Measurements from ENCODE around the gene CALD1.
A peak's percentile ranks its signal among the peaks of the same experiment; 100 is the strongest.

The CALD1 gene

GRCh38 chr7:134865001-134865845 lies 85.8 kb downstream of the CALD1 start:
- peak overlapping the region; percentile 75 for H3K4me3 ChIP-seq (ENCODE audit: low read length)
- peak overlapping the region; percentile 62 for H3K9ac ChIP-seq (ENCODE audit: low read length)
- H3K36me3 ChIP-seq (ENCODE audit: control insufficient read depth, insufficient read depth, low read length, severe bottlenecking), result peaks cover 29% of the 10 kb centered on the region
- H3K27me3 ChIP-seq (replicated peaks; ENCODE audit: control insufficient read depth, insufficient read depth, low read length), result no peaks in the 10 kb centered on the region
- peaks cover 32% of the 10 kb centered on the region for H3K4me1 ChIP-seq (ENCODE audit: control insufficient read depth, insufficient read depth, low read length)
- peak; percentile 64 for DNase-seq (ENCODE audit: low read depth)
- H3K9me3 ChIP-seq (ENCODE audit: control insufficient read depth, low read length), result no peaks in the 10 kb centered on the region

- Histone ChIP-seq H3K4me3 (ENCODE audit: low read length) (peak overlapping the region; percentile 13), H3K9me3 (ENCODE audit: control insufficient read depth, low read length) (no peaks in the 10 kb centered on the region), H3K36me3 (ENCODE audit: control insufficient read depth, insufficient read depth, low read length, severe bottlenecking) (peaks cover 38% of the 10 kb centered on the region), H3K4me1 (ENCODE audit: control insufficient read depth, insufficient read depth, low read length) (peaks cover 32% of the 10 kb centered on the region), H3K9ac (ENCODE audit: low read length) (peak overlapping the region; percentile 62), H3K27me3 (replicated peaks; ENCODE audit: control insufficient read depth, insufficient read depth, low read length) (no peaks in the 10 kb centered on the region)
- DNase-seq (ENCODE audit: low read depth), result peak; percentile 75
Measured at GRCh38 chr7:134866617-134867016, 87.2 kb downstream of the CALD1 start.

- peaks cover 34% of the 10 kb centered on the region for H3K4me1 ChIP-seq (ENCODE audit: control insufficient read depth, insufficient read depth, low read length)
- no peaks in the 10 kb centered on the region for H3K9me3 ChIP-seq (ENCODE audit: control insufficient read depth, low read length)
- no peak overlapping the region for H3K4me3 ChIP-seq (ENCODE audit: low read length)
- peaks cover 41% of the 10 kb centered on the region for H3K36me3 ChIP-seq (ENCODE audit: control insufficient read depth, insufficient read depth, low read length, severe bottlenecking)
- no peak overlapping the region for H3K9ac ChIP-seq (ENCODE audit: low read length)
- H3K27me3 ChIP-seq (replicated peaks; ENCODE audit: control insufficient read depth, insufficient read depth, low read length), result no peaks in the 10 kb centered on the region
- DNase-seq (ENCODE audit: low read depth), result no peak
Measured at GRCh38 chr7:134870156-134870555, 90.7 kb downstream of the CALD1 start.

GRCh38 chr7:134870781-134871180 lies 91.3 kb downstream of the CALD1 start:
- Histone ChIP-seq H3K27me3 (replicated peaks; ENCODE audit: control insufficient read depth, insufficient read depth, low read length) (no peaks in the 10 kb centered on the region), H3K4me3 (ENCODE audit: low read length) (no peak overlapping the region), H3K4me1 (ENCODE audit: control insufficient read depth, insufficient read depth, low read length) (peaks cover 34% of the 10 kb centered on the region), H3K9me3 (ENCODE audit: control insufficient read depth, low read length) (no peaks in the 10 kb centered on the region), H3K36me3 (ENCODE audit: control insufficient read depth, insufficient read depth, low read length, severe bottlenecking) (peaks cover 41% of the 10 kb centered on the region), H3K9ac (ENCODE audit: low read length) (no peak overlapping the region)
- no peak for DNase-seq (ENCODE audit: low read depth)

- Histone ChIP-seq H3K9me3 (ENCODE audit: control insufficient read depth, low read length) (no peaks in the 10 kb centered on the region), H3K36me3 (ENCODE audit: control insufficient read depth, insufficient read depth, low read length, severe bottlenecking) (peaks cover 41% of the 10 kb centered on the region), H3K9ac (ENCODE audit: low read length) (no peak overlapping the region), H3K27me3 (replicated peaks; ENCODE audit: control insufficient read depth, insufficient read depth, low read length) (no peaks in the 10 kb centered on the region), H3K4me3 (ENCODE audit: low read length) (no peak overlapping the region), H3K4me1 (ENCODE audit: control insufficient read depth, insufficient read depth, low read length) (peaks cover 22% of the 10 kb centered on the region)
- DNase-seq (ENCODE audit: low read depth), result peak; percentile 57
Measured at GRCh38 chr7:134873253-134873652, 93.8 kb downstream of the CALD1 start.

- H3K9ac ChIP-seq (ENCODE audit: low read length), result no peak overlapping the region
- no peaks in the 10 kb centered on the region for H3K9me3 ChIP-seq (ENCODE audit: control insufficient read depth, low read length)
- no peaks in the 10 kb centered on the region for H3K27me3 ChIP-seq (replicated peaks; ENCODE audit: control insufficient read depth, insufficient read depth, low read length)
- DNase-seq (ENCODE audit: low read depth), result no peak
- peaks cover 31% of the 10 kb centered on the region for H3K36me3 ChIP-seq (ENCODE audit: control insufficient read depth, insufficient read depth, low read length, severe bottlenecking)
- peaks cover 22% of the 10 kb centered on the region for H3K4me1 ChIP-seq (ENCODE audit: control insufficient read depth, insufficient read depth, low read length)
- H3K4me3 ChIP-seq (ENCODE audit: low read length), result no peak overlapping the region
Measured at GRCh38 chr7:134874407-134874806, 95.0 kb downstream of the CALD1 start.

- H3K9ac ChIP-seq (ENCODE audit: low read length), result peak overlapping the region; percentile 61
- H3K4me1 ChIP-seq (ENCODE audit: control insufficient read depth, insufficient read depth, low read length), result peaks cover 22% of the 10 kb centered on the region
- H3K9me3 ChIP-seq (ENCODE audit: control insufficient read depth, low read length), result no peaks in the 10 kb centered on the region
- peak; percentile 54 for DNase-seq (ENCODE audit: low read depth)
- H3K4me3 ChIP-seq (ENCODE audit: low read length), result peak overlapping the region; percentile 50
- H3K27me3 ChIP-seq (replicated peaks; ENCODE audit: control insufficient read depth, insufficient read depth, low read length), result no peaks in the 10 kb centered on the region
- peaks cover 20% of the 10 kb centered on the region for H3K36me3 ChIP-seq (ENCODE audit: control insufficient read depth, insufficient read depth, low read length, severe bottlenecking)
Measured at GRCh38 chr7:134875867-134876266, 96.4 kb downstream of the CALD1 start.

- Histone ChIP-seq H3K27me3 (replicated peaks; ENCODE audit: control insufficient read depth, insufficient read depth, low read length) (no peaks in the 10 kb centered on the region), H3K4me1 (ENCODE audit: control insufficient read depth, insufficient read depth, low read length) (peaks cover 14% of the 10 kb centered on the region), H3K9ac (ENCODE audit: low read length) (no peak overlapping the region), H3K9me3 (ENCODE audit: control insufficient read depth, low read length) (no peaks in the 10 kb centered on the region), H3K36me3 (ENCODE audit: control insufficient read depth, insufficient read depth, low read length, severe bottlenecking) (peaks cover 17% of the 10 kb centered on the region), H3K4me3 (ENCODE audit: low read length) (no peak overlapping the region)
- DNase-seq (ENCODE audit: low read depth), result no peak
Measured at GRCh38 chr7:134878746-134879357, 99.4 kb downstream of the CALD1 start.

GRCh38 chr7:134879815-134880475 lies 100.5 kb downstream of the CALD1 start:
- Histone ChIP-seq H3K9me3 (ENCODE audit: control insufficient read depth, low read length) (no peaks in the 10 kb centered on the region), H3K36me3 (ENCODE audit: control insufficient read depth, insufficient read depth, low read length, severe bottlenecking) (peaks cover 15% of the 10 kb centered on the region), H3K27me3 (replicated peaks; ENCODE audit: control insufficient read depth, insufficient read depth, low read length) (no peaks in the 10 kb centered on the region), H3K4me3 (ENCODE audit: low read length) (no peak overlapping the region), H3K9ac (ENCODE audit: low read length) (no peak overlapping the region), H3K4me1 (ENCODE audit: control insufficient read depth, insufficient read depth, low read length) (peaks cover 14% of the 10 kb centered on the region)
- no peak for DNase-seq (ENCODE audit: low read depth)

- no peak overlapping the region for H3K9ac ChIP-seq (ENCODE audit: low read length)
- H3K4me1 ChIP-seq (ENCODE audit: control insufficient read depth, insufficient read depth, low read length), result peaks cover 21% of the 10 kb centered on the region
- no peak overlapping the region for H3K4me3 ChIP-seq (ENCODE audit: low read length)
- no peaks in the 10 kb centered on the region for H3K27me3 ChIP-seq (replicated peaks; ENCODE audit: control insufficient read depth, insufficient read depth, low read length)
- H3K9me3 ChIP-seq (ENCODE audit: control insufficient read depth, low read length), result no peaks in the 10 kb centered on the region
- peaks cover 9% of the 10 kb centered on the region for H3K36me3 ChIP-seq (ENCODE audit: control insufficient read depth, insufficient read depth, low read length, severe bottlenecking)
- no peak for DNase-seq (ENCODE audit: low read depth)
Measured at GRCh38 chr7:134882481-134882880, 103.0 kb downstream of the CALD1 start.

- peaks cover 8% of the 10 kb centered on the region for H3K36me3 ChIP-seq (ENCODE audit: control insufficient read depth, insufficient read depth, low read length, severe bottlenecking)
- H3K4me1 ChIP-seq (ENCODE audit: control insufficient read depth, insufficient read depth, low read length), result peaks cover 36% of the 10 kb centered on the region
Measured at GRCh38 chr7:134885967-134886352, 106.5 kb downstream of the CALD1 start.

More at GRCh38 chr7:134885967-134886352, 106.5 kb downstream of the CALD1 start:
- peak overlapping the region; percentile 75 for H3K9ac ChIP-seq (ENCODE audit: low read length)
- no peaks in the 10 kb centered on the region for H3K9me3 ChIP-seq (ENCODE audit: control insufficient read depth, low read length)
- DNase-seq (ENCODE audit: low read depth), result peak; percentile 94
- H3K4me3 ChIP-seq (ENCODE audit: low read length), result peak overlapping the region; percentile 66
- H3K27me3 ChIP-seq (replicated peaks; ENCODE audit: control insufficient read depth, insufficient read depth, low read length), result no peaks in the 10 kb centered on the region
